Measurements from ENCODE around the gene NME4. TPM values are rescaled to one million over a fixed set of nuclear protein-coding genes. Genes with fewer than 3 reads are reported as not detected.

Gene NME4
- total RNA-seq, 3 donors from 2014 or later (not counting 1 experiment from before 2014, with no cell fraction given) = 10.7 to 27.4 (median 25.4) TPM

DNA sequence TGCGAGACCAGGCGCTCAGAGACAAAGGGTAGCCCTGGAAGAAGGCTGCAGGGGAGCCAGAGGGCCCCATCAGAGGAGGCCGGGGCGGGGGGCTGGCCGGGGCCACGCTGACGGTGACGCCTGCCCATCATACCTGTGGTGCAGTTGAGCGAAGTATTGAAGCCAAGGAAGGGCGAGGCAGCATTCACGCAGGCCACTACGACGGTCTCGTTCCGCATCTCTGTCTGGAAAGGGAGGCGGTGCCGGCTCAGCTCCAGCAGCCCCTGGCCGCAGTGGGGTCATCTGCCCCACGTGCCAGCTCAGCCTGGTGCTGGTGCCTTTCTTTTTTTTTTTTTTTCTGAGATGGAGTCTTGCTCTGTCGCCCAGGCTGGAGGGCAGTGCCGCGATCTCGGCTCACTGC, 21.8 kb upstream of the NME4 start:
- DNase-seq = no peak

GRCh38 chr16:375927-376816, 20.8 kb upstream of the NME4 start:
- peaks cover 29% of the 10 kb centered on the region for H3K4me1 ChIP-seq (ENCODE audit: control insufficient read depth, insufficient read depth, low read length)
- ATAC-seq (no peak), DNase-seq (no peak)
- H3K27ac ChIP-seq (ENCODE audit: low read length) = no peak overlapping the region
- no peak overlapping the region for H3K4me3 ChIP-seq (ENCODE audit: low read length)
- Mint-ChIP-seq H3K27me3 (ENCODE audit: low read depth in 2 of 2) (no peaks in the 10 kb centered on the region), H3K36me3 (no peaks in the 10 kb centered on the region), H3K4me3 (no peak overlapping the region), H3K4me1 (peaks cover 0 to 11% of the 10 kb centered on the region in 2 donors), H3K27ac (no peak overlapping the region), H3K9me3 (no peaks in the 10 kb centered on the region)
- 98% methylated on average over 44 of the region's 44 CpGs for WGBS (ENCODE audit: insufficient coverage)
- intact Hi-C loops (cut with micrococcal nuclease) = no loop called here
- no peaks in the 10 kb centered on the region for H3K9me3 ChIP-seq (ENCODE audit: control insufficient read depth, insufficient read depth, low read length)
- TF ChIP-seq, protein P1, sequence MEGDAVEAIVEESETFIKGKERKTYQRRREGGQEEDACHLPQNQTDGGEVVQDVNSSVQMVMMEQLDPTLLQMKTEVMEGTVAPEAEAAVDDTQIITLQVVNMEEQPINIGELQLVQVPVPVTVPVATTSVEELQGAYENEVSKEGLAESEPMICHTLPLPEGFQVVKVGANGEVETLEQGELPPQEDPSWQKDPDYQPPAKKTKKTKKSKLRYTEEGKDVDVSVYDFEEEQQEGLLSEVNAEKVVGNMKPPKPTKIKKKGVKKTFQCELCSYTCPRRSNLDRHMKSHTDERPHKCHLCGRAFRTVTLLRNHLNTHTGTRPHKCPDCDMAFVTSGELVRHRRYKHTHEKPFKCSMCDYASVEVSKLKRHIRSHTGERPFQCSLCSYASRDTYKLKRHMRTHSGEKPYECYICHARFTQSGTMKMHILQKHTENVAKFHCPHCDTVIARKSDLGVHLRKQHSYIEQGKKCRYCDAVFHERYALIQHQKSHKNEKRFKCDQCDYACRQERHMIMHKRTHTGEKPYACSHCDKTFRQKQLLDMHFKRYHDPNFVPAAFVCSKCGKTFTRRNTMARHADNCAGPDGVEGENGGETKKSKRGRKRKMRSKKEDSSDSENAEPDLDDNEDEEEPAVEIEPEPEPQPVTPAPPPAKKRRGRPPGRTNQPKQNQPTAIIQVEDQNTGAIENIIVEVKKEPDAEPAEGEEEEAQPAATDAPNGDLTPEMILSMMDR (IDR thresholded peaks at IDR 0.05) = no peak
- H3K27me3 ChIP-seq (ENCODE audit: control insufficient read depth, insufficient read depth, low read length) = no peaks in the 10 kb centered on the region
- H3K36me3 ChIP-seq (ENCODE audit: control insufficient read depth, insufficient read depth, low read length) = peaks cover 32% of the 10 kb centered on the region

More for the DNA sequence above, 21.8 kb upstream of the NME4 start:
- Histone ChIP-seq H3K36me3 (ENCODE audit: control insufficient read depth, insufficient read depth, low read length) (peaks cover 32% of the 10 kb centered on the region), H3K9me3 (ENCODE audit: control insufficient read depth, insufficient read depth, low read length) (no peaks in the 10 kb centered on the region), H3K4me3 (ENCODE audit: low read length) (no peak overlapping the region), H3K27me3 (ENCODE audit: control insufficient read depth, insufficient read depth, low read length) (no peaks in the 10 kb centered on the region), H3K4me1 (ENCODE audit: control insufficient read depth, insufficient read depth, low read length) (peaks cover 26% of the 10 kb centered on the region), H3K27ac (ENCODE audit: low read length) (no peak overlapping the region)
- TF ChIP-seq, protein P1 (IDR thresholded peaks at IDR 0.05) = no peak
- intact Hi-C loops (cut with micrococcal nuclease) = no loop called here
- Mint-ChIP-seq H3K4me1 (peaks cover 0 to 16% of the 10 kb centered on the region in 2 donors), H3K4me3 (no peak overlapping the region), H3K27me3 (ENCODE audit: low read depth in 2 of 2) (no peaks in the 10 kb centered on the region), H3K27ac (no peak overlapping the region), H3K9me3 (no peaks in the 10 kb centered on the region), H3K36me3 (no peaks in the 10 kb centered on the region)
- ATAC-seq = no peak
- 95% methylated on average over 23 of the region's 23 CpGs for WGBS (ENCODE audit: insufficient coverage)

GRCh38 chr16:376817-377418, 20.1 kb upstream of the NME4 start:
- Histone ChIP-seq H3K4me3 (ENCODE audit: low read length) (no peak overlapping the region), H3K36me3 (ENCODE audit: control insufficient read depth, insufficient read depth, low read length) (peaks cover 32% of the 10 kb centered on the region), H3K9me3 (ENCODE audit: control insufficient read depth, insufficient read depth, low read length) (no peaks in the 10 kb centered on the region), H3K4me1 (ENCODE audit: control insufficient read depth, insufficient read depth, low read length) (peaks cover 26% of the 10 kb centered on the region), H3K27ac (ENCODE audit: low read length) (no peak overlapping the region), H3K27me3 (ENCODE audit: control insufficient read depth, insufficient read depth, low read length) (no peaks in the 10 kb centered on the region)
- TF ChIP-seq, protein P1 (IDR thresholded peaks at IDR 0.05) = no peak
- ATAC-seq (no peak), DNase-seq (no peak)
- intact Hi-C loops (cut with micrococcal nuclease) = no loop called here
- H3K27me3 Mint-ChIP-seq (ENCODE audit: low read depth in 2 of 2) = no peaks in the 10 kb centered on the region
- H3K27ac Mint-ChIP-seq = no peak overlapping the region
- no peaks in the 10 kb centered on the region for H3K36me3 Mint-ChIP-seq
- H3K9me3 Mint-ChIP-seq = no peaks in the 10 kb centered on the region
- H3K4me3 Mint-ChIP-seq = no peak overlapping the region
- 95% methylated on average over 26 of the region's 26 CpGs for WGBS (ENCODE audit: insufficient coverage)
- H3K4me1 Mint-ChIP-seq = peaks cover 0 to 11% of the 10 kb centered on the region in 2 donors

Measured in natural killer cell (primary cell).